Body of pancreas (tissue), 4 donors: ENCODE results near the gene CFAP298. TPM values are rescaled to one million over a fixed set of nuclear protein-coding genes. Genes with fewer than 3 reads are reported as not detected.

Source experiments
- ATAC-seq: fragments of 150-250 bp; one replicate; pipeline ENCODE4 v1.9.1; 2016
- DNase-seq, 4 donors: peaks; one replicate each; pipeline ENCODE4 v3.0.0-alpha.2; 2019
- H3K27ac ChIP-seq, 4 donors: fragments of 200-600 bp; sonication (generic); 1 replicate in 3 of 4; 2 replicates in 1 of 4; pipeline versions ENCODE4 v1.5.1 to v1.6.1; 2016 to 2019; ENCODE audit warnings: mild to moderate bottlenecking in 1 of 4, mixed read lengths in 1 of 4, moderate library complexity in 1 of 4
- H3K27me3 ChIP-seq, 2 donors: fragments of 200-600 bp; sonication (generic); one replicate each; pipeline ENCODE4 v1.6.0; 2016; ENCODE audit warnings: mild to moderate bottlenecking in 1 of 2
- H3K36me3 ChIP-seq, 2 donors: fragments of 200-600 bp; sonication (generic); replicated peaks in 1 of 2; 2 replicates each; pipeline ENCODE4 v1.5.1; 2016; ENCODE audit warnings: low read depth in 2 of 2; ENCODE audit not compliant: insufficient read depth in 1 of 2
- H3K4me1 ChIP-seq: fragments of 200-600 bp; sonication (generic); one replicate; pipeline ENCODE4 v1.6.0; 2016
- H3K4me3 ChIP-seq, 2 donors: fragments of 200-600 bp; sonication (generic); 1 replicate in 1 of 2; 2 replicates in 1 of 2; pipeline ENCODE4 v1.5.1; 2016 to 2019
- H3K9me3 ChIP-seq, 3 donors: fragments of 200-600 bp; sonication (generic); 1 replicate in 2 of 3; 2 replicates in 1 of 3; pipeline ENCODE4 v1.5.1; 2016
- CTCF ChIP-seq, 7 experiments: fragments of 450-650 bp in 4 of 7; fragments of 200-600 bp in 3 of 7; sonication (generic) in 3 of 7; IDR thresholded peaks; one replicate each; pipeline ENCODE4 v1.5.1; 2016 to 2019; ENCODE audit warnings: antibody characterized with exemption in 7 of 7
- POLR2A ChIP-seq, 3 donors: fragments of 450-650 bp; IDR thresholded peaks; one replicate each; pipeline ENCODE4 v1.6.1; 2016; ENCODE audit warnings: antibody characterized with exemption in 3 of 3, mild to moderate bottlenecking in 2 of 3
- WGBS, 2 donors: methylation state at CpG; one replicate each; pipeline ENCODE4 v1.1.5; 2017; 5-methylcytosine and 5-hydroxymethylcytosine counted together
- intact Hi-C: fragments of 100-400 bp; cut with DNase I; formaldehyde crosslinking; loops from one replicate; pipeline ENCODE4 v1.15.1; 2023
- total RNA-seq, 2 donors: library from RNA; depleted of rRNA; stranded (reverse); fragments of >200 nt; gene quantifications; one replicate each; pipeline ENCODE4 v1.1.0, GENCODE V29; 2016

The CFAP298 gene
- total RNA-seq, 2 donors from 2014 or later = 15.2 to 23.3 TPM

GRCh38 chr21:32590130-32590529 is 22.0 kb downstream of the CFAP298 start:
- TF ChIP-seq CTCF (IDR thresholded peaks at IDR 0.05) (no peak), POLR2A (IDR thresholded peaks at IDR 0.05) (no peak)
- no peaks in the 10 kb centered on the region for H3K9me3 ChIP-seq
- no peak overlapping the region for H3K27ac ChIP-seq
- no peaks in the 10 kb centered on the region for H3K4me1 ChIP-seq
- intact Hi-C loops = no loop called here
- DNase-seq = no peak
- no peaks in the 10 kb centered on the region for H3K27me3 ChIP-seq
- H3K4me3 ChIP-seq = no peak overlapping the region
- 78 to 82% methylated on average over 4 of the region's 4 CpGs for WGBS, 2 donors
- ATAC-seq = no peak
- H3K36me3 ChIP-seq = no peaks in the 10 kb centered on the region

GRCh38 chr21:32587651-32588050 is 24.5 kb downstream of the CFAP298 start:
- intact Hi-C loops = no loop called here
- no peak for DNase-seq

GRCh38 chr21:32587120-32587519 is 25.1 kb downstream of the CFAP298 start:
- Histone ChIP-seq H3K36me3 (no peaks in the 10 kb centered on the region), H3K4me1 (no peaks in the 10 kb centered on the region), H3K9me3 (no peaks in the 10 kb centered on the region), H3K4me3 (no peak overlapping the region), H3K27ac (no peak overlapping the region), H3K27me3 (no peaks in the 10 kb centered on the region)
- 66 to 68% methylated on average over 8 to 13 of the region's 13 CpGs for whole genome bisulfite sequencing, 2 donors
- intact Hi-C loops = no loop called here
- ATAC-seq = no peak
- DNase-seq = no peak
- no peak for TF ChIP-seq CTCF (IDR thresholded peaks at IDR 0.05)
- no peak for TF ChIP-seq POLR2A (IDR thresholded peaks at IDR 0.05)

More at GRCh38 chr21:32587651-32588050, 24.5 kb downstream of the CFAP298 start:
- Histone ChIP-seq H3K27ac (no peak overlapping the region), H3K9me3 (no peaks in the 10 kb centered on the region), H3K4me3 (no peak overlapping the region), H3K4me1 (no peaks in the 10 kb centered on the region), H3K27me3 (no peaks in the 10 kb centered on the region), H3K36me3 (no peaks in the 10 kb centered on the region)
- TF ChIP-seq CTCF (IDR thresholded peaks at IDR 0.05) = no peak
- no peak for TF ChIP-seq POLR2A (IDR thresholded peaks at IDR 0.05)
- no peak for ATAC-seq
- WGBS, 2 donors = 86 to 92% methylated on average over 5 of the region's 5 CpGs

- no peak for ATAC-seq
- Histone ChIP-seq H3K4me1 (no peaks in the 10 kb centered on the region), H3K4me3 (no peak overlapping the region), H3K36me3 (no peaks in the 10 kb centered on the region), H3K27ac (no peak overlapping the region), H3K27me3 (no peaks in the 10 kb centered on the region), H3K9me3 (no peaks in the 10 kb centered on the region)
- 65 to 73% methylated on average over 9 of the region's 9 CpGs for WGBS, 2 donors
- intact Hi-C loops = no loop called here
- TF ChIP-seq POLR2A (IDR thresholded peaks at IDR 0.05) (no peak), CTCF (IDR thresholded peaks at IDR 0.05) (no peak)
- no peak for DNase-seq
Measured at GRCh38 chr21:32585970-32586369, 26.2 kb downstream of the CFAP298 start.

- Histone ChIP-seq H3K36me3 (no peaks in the 10 kb centered on the region), H3K4me3 (no peak within 1 kb of the TSS), H3K27ac (no peak within 1 kb of the TSS), H3K27me3 (no peaks in the 10 kb centered on the region), H3K4me1 (no peaks in the 10 kb centered on the region), H3K9me3 (no peaks in the 10 kb centered on the region)
- TF ChIP-seq CTCF (IDR thresholded peaks at IDR 0.05) (no peak), POLR2A (IDR thresholded peaks at IDR 0.05) (no peak)
- WGBS, 2 donors = 63 to 66% methylated on average over 16 to 17 of the region's 17 CpGs
- intact Hi-C loops = no loop called here
- ATAC-seq = no peak
- DNase-seq = no peak
Measured at GRCh38 chr21:32585042-32585710, 27.0 kb downstream of the CFAP298 start, which contains the start of gene TCP10L. TSS of gene TCP10L (minus strand) at chr21:32585523. CDS start at chr21:32584304, 1,219 bp downstream.
